GM18858 (cell line): Measurements from ENCODE around the gene DST.
"Not testable (repeated sequence)": the region's sequence is repeated elsewhere in the genome, so short reads cannot be mapped to it uniquely, and the experiment has no call there.

ENCODE experiments used
- ATAC-seq: cut with Tn5 transposase; IDR thresholded peaks from one replicate; pipeline ENCODE4 v1.9.1; 2021; ENCODE audit not compliant: unreplicated experiment

DST gene

DNA sequence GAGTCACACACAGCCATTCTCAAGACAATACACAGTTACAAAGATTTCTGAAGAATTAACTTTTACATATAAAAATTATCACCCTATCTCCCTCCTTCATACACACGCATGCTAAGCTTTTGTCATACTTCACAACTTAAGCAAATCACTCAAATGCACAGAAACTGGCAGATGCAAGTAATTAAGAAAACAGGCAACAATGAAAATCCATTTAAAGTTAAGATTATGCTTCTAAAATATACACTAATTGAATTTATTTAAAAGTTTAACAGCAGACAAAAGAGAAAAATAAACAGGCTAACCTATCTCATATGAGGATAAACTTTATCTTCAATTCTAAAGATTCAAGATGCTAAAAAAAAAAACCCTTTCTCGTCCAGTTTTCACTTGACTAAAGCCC is 68.4 kb downstream of the DST start:
- ATAC-seq: no peak

DNA sequence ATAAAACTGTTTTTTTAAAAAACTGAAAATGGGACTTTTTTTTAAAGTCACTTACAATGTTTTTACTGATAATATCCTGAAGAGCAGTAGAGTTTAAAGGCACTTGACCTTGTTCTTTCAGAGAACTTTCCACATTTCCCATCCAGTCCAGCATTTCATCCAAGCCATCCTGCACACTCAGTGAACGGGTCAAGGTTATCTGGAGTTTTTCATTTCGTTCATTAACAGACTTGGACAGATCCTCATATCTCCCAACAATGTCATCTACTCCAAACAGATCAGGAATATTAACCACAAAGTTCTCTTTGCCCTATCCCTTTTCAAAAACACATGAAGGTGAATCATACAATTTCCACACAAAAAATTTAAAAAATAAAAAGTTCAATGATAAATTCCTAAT is 69.1 kb downstream of the DST start:
- no peak for ATAC-seq

DNA sequence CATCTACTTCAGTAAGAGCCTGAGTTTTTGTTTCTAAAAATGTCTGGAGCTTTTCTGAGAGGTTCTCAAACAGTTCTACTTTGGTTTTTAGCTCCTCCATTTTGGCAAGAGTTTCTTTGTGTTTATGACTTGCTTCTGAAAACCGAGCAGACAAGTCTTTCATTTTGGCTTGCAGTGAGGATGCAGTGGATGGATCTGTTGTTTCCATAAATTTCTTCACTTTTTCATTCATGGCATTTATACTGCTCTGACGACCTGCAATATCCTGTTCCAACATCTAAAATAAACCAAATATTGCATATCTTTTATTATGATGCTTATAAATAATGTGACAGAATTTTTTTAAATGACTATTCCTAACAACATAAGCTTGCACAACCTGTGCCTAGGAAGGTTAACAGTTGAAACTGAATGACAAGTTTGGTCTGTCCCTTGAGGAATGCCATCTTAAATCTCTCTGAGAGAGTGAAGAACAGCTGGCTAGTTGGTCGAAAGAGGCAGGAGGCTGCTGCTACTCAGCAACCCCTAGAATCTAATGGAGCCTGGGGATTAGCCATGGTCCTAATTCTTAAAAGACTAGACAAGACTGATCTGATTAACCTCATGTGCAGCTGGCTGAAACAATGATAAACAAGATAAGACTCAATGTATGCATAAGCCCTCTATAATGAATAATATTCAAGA is 69.8 kb downstream of the DST start:
- no peak for ATAC-seq

DNA sequence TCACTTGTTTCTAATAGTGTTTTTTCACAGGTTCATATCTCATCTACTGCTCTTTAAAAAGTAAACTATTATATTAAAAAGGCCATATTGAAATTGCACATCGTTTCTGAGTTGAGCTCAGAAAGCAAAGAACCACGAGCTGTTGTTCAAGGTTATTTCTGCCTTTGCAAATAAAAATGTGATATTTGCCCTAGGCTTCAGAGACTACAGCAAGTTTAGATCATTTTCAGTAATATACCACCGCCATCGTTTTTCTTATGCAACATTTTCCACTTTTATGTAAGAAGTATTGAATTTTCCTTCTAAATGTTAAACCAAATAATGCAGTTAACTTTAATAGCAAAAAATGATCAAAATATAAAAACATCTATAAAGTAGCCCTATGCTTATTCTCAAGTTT is 71.1 kb downstream of the DST start:
- no peak for ATAC-seq

DNA sequence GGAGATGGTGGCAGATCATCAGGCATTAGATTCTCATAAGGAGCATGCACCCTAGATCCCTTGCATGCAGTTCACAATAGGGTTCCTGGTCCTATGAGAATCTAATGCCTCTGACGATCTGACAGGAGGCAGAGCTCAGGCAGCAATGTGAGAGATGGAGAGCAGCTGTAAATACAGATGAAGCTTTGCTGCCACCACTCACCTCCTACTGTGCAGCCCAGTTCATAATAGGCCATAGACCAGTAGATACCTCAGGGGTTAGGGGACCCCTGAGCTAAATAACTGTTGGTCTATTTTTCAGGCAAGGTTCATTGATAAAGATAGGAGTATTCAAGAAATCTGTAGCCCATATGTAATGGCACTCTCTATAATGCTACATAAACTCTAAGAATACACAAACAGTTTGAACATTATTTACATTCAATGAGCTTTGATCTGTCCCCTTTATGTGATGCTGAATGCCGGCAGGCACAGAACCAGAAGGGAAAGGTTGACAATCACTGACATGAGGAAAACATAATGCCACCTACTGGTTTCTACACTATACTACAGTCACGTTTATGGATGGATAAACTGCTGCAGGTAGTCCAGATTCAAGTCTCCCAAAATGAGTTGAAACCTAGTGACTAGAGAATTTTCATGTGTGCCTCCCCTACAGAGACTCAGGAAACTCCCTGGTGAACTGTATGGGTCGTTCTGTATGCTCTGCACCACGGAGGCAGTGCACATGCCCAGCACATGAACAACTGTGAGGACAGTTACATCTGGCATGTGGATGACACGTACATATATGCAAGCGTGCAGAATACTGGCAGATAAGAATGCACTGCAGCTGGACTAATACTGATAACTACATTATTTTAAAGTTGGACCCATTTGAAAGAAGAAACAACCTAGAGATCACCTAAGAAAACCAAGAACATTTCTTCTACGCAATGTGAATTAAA is 72.0 kb downstream of the DST start:
- ATAC-seq: no peak

DNA sequence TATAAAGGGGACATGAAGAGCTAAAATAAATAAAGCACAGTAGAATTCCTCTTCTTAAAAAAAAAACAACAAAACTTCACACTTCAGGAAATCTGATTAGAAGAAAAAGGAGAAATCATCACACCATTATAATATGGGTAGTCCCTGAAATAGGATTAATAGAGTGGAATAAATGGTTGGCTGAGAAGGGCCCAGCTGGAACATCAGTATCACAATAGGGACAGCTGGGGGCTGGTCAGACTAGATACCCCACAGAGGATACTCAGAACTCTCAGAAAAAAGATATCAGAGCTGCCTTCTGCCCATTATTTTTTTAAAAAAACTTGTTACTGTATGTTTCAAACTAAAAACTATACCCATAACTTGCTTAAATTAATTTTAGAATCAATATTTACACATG is 75.2 kb downstream of the DST start:
- ATAC-seq: no peak

DNA sequence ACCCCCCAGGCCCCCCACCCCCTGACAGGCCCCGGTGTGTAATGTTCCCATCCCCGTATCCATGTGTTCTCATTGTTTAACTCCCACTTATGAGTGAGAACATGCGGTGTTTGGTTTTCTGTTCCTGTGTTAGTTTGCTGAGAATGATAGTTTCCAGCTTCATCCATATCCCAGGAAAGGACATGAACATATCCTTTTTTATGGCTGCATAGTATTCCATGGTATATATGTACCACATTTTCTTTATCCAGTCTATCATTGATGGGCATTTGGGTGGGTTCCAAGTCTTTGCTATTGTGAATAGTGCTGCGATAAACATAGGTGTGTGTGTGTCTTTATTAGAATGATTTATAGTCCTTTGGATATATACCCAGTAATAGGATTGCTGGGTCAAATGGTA is 80.0 kb downstream of the DST start:
- not testable (repeated sequence) for ATAC-seq

DNA sequence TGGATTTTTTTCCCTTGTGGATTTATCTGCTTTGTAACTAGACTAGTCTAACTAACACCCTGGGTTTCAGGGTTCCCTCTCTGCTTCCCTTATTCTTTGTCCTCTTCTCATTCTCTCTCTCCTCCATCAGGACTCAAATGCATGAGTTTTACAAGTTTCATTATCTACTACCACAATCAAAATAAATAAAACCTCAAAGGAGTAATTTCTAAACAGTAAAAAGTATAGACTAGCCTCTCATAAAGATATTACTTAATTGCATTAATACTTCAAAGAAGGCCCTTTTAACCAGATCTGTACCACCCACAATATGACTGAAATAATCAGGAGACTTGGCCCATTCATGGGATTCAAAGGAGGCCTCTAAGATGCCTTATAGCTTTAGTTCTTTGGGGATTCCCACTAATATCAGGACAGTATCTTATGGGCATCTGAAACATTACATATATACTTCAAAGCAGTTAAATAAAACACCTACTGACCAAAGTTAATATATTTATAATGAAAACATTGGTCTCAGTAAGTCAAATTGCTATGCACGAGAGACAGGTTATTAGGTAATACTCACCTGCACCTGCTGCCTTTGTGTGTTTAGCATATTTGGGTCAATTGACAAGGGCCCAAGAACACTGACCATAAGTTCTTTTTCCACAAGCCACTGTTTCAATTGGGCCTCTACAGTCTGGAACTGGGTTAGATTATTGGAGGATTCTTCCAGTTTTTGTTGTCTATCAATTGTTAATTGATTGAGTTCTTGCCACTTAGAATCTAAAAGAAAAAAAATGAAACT is 85.7 kb downstream of the DST start:
- ATAC-seq: no peak

DNA sequence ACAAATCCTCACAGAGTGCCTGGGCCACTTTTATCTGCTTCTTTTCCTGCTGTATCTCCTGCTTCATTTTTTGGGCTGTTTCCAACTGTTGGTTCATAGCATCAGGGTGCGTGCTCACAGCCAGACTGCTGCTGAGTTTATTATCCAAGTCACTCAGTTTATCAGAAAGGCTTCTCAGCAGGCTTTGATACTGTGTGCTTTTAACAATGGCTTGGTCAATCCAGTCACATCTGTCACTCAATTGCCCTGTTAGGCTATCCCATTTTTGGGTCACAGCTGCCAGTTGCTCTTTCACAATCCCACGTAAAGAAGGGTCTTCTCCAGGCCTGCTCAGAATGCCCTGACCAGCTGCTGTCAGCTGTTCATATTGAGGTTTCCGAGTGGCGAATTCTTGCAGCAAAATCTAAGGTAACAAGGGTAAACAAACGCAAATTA is 87.2 kb downstream of the DST start:
- ATAC-seq: no peak

DNA sequence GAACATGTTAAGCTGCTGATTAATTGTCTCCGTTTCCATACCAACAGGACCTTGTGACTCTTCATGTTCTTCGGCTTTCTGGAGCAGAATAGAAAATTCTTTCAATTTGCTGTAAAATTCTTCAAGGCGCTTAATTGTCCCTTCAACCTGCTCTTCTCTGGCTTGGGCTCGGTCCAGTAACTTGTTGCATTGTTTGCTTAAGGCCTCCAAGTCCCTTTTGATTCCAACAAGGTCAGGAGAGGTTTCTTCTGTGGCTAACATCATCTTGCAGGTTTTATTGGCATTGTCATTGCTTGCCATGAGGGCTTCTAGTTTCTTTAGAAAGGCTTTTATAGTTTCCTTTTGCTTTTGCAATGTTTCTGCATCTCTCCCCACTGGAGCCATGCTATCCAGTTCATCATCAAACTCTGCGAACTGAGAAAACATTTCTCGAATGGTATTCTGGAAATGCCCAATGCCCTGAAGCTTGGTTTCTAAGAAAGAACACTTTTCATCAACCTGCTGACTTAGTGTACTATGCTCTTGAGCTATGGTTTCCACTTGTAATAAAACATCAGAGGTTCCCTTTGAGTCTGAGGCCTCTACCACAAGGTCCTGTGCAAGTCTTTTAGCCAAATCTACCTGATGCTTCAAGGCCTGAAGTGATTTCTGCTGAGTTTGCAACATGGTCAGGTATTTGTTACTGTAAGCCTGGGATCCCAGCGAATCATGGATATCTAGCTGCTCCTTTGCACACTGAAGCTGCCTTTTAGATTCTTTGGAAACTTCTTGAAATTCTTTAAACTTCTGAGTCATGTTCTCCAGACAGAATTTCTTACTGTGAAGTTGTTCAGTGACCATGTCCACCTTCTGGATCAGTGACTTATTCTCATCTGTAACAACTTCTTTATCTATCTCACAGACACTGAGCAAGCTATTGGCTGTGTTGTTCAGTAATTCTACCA is 90.2 kb downstream of the DST start:
- no peak for ATAC-seq

DNA sequence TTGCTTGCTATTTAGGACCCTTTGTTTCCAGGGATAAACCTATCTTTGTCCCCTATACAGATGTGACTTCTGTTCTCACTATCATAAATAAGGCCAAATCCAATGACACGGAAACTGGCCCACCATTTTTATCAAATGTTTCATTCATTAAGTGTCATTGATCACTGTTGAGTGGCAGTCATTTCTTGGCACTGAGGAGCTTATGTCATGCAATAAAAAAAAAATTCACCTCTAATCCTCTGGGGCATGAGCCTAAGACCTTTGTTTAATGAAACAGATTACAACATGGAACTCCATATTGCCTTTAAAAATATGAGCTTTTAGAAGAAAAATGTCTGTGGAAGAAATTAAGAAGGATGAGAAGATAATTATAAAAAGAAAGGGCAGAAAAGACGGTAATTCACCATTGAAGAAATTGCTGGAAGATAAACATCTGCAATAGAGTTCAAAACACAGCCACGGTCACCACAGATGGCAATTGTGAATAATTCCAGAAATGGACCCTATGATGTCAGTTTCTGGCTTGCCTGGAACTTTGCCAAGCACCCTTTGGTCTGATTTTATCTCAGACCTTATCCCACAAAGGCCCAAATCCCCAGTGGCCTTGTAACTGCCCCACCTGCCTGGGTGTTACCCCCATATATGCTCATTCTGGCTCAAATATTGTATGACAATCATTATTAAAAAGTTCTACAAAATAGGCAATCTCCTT is 91.1 kb downstream of the DST start:
- no peak for ATAC-seq

DNA sequence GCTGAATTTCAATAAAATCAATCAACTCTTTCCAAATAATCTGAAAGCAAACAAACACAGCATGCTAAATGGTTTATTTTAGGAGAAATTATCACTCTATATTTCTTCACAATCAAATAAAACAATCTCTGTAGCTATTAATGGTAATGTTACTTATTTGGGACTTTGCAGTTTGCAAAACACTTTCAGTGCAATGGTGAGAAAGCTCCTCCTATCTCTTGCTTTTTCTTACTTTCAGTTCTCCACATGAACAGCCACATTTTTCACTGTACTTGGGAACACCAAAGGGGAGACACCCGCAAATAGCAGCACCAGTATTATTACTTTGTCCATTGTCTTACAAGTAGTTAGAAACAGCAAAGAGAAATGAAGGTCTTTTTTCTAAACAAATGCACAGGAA is 92.4 kb downstream of the DST start:
- no peak for ATAC-seq

DNA sequence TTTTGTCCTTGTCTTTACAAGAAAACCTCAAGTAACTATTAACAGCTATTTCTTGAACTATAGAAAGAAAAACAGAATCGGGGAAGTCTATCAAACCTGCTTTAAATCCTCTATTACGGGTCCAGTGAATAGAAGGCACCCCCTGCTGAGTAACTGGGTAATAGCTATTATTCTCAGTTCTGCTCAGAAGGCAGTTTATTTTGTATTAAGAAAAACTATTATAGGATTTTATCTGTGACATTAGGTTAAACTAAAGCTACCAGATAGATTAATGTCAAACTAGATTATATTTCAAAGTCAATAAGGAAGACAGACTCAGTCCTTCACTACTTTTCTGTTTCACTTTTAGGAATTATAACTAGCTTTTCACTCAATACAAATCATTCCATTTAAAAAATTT is 93.7 kb downstream of the DST start:
- peak; percentile 49 for ATAC-seq

DNA sequence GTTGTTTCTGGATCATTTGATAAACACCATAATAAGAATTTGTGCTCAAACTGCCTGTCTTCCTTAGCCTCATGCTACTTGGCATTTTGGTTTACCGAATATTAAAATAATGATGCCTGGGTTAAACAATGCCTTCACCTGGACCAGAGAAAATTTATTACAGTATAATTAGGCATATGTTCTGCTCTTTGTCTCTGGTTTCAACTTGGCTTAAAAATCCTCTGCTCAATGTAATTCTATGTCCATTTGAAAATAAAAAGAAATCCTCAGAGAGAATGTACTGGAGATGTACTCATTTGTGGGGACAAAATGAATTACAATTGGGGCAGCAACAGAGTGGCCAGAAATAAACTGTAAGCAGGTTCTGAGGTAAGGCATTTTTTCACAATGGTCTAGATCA is 95.0 kb downstream of the DST start:
- ATAC-seq: no peak

DNA sequence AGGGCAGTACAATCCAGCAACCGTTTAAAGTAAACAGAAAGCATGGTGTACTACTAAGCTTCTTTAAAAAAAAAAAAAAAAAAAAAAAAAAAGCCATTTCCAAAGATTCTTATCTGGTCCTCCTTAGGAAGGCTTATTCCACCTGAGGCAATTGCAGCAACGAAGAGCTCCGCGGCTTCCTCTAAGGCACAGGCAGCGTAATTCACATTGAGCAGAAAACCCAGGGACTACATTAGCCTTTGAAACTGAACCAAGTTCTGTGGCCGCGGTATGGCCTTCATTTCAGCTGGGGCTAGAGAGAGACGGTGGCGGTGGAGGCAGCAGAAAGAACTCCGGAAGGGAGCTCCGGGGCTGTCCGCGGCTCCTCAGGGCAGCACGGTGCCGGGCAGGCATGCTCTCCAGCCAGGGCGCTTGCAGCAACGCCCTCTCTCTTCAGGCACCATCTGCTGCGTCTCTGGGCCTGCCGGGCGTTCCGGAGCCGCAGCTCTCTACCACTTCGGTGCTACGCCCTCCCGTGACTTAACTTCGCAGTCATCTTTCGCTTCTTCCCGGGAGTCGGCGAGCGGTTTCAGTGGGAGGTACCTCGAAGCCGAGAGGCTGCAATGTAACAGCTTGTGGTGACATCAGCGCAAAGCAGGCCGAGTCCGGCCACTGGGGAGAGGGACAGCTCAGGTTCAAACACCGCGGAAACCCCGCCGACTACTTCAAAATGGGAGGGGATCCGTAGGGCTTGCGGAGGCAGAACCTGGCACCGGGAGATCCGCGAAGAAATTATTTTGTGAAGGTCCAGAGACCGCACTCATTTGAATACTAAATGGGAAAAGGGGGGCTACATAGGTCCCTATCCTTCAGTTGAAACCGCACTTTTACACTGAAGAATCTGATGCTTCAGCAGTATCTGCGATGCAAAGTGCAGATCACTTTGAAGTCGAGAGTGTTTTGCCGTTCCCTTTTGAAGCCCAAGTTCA is 100.0 kb downstream of the DST start:
- peak; percentile 93 for ATAC-seq

DNA sequence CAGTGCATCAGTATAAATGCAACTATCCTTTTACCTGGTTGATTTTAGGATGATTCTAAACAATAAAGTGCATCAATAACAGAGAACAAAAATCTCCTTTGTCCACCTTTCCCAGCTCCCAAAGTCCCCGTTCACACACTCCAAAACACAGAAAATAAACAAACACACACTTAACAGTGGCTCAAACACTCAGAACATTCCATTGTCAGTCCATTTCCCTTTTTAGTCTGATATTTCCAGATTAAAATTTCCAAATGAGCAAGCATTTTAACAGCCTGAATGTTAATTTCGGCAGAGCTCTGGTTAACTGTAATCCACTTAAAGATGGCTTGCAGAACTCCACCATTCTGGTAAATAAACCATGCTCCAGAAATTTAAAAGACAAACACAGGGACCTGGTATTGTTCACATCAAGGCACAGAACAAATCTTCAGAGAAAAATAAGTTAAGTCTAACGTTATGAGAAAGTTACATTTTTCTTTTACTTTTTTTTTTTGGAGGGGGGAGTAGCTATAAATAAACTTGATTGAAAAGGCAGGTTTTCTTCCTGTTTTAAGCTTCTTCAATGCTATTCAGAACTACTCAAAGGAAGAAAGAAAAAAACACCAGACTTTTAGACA is 100.8 kb downstream of the DST start:
- no peak for ATAC-seq

DNA sequence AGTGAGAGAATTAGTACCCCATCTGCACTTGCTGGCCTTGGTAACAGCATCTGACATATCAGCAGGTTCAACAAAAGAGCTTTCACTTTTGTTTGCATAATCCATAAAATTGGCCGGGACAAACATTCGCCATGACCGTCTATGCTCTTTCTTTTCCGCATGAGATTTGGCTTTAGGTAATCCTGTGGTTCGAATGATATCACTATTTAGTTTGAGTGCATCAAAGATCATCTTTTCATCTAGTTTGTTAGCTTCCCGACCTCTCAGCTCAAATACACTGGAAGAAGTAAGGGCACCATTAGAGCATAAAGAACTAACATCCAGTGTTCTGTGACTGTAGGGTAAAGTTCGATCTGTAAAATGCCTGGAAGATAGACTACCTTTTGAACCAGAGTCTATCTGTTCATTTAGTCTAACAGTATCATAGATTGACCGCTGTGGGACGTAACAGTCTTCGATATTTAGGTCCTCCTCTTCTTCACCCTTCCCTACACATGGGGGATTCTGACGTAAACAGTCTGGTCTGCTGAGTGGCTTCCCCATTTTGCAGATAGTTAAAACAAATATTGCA is 101.6 kb downstream of the DST start:
- no peak for ATAC-seq
